Left colon (tissue), 2 donors: ENCODE results near the gene LNPK. TPM values are rescaled to one million over a fixed set of nuclear protein-coding genes. Genes with fewer than 3 reads are reported as not detected.
"Not testable (repeated sequence)": the region's sequence is repeated elsewhere in the genome, so short reads cannot be mapped to it uniquely, and the experiment has no call there.

Source experiments
- ATAC-seq: fragments of 200-7000 bp; cut with Tn5 transposase; one replicate; pipeline ENCODE4 v1.9.1; 2020; ENCODE audit warnings: mild to moderate bottlenecking, moderate library complexity
- DNase-seq, 2 donors: peaks; one replicate each; pipeline ENCODE4 v3.0.0-alpha.2; 2020
- intact Hi-C, 2 donors: fragments of 100-400 bp; cut with DNase I in 1 of 2; cut with micrococcal nuclease in 1 of 2; formaldehyde crosslinking; loops; one replicate each; pipeline versions ENCODE4 v1.11.2 to v1.14.0; 2022; cut with DNase I, micrococcal nuclease
- total RNA-seq, 2 donors: library from RNA; stranded (reverse); fragmentation: NEBNext Ultra II Directional; extraction: Animal tissue kit (Norgen Biotek cat#: 25700); gene quantifications; one replicate each; pipeline ENCODE4 v1.2.1, GENCODE V29; 2021
- donor health status: DM: no; HTN: no; CAD: no.
- donor health status: DM: yes; HTN: yes; CAD: no.

Gene LNPK
- total RNA-seq, 2 donors from 2014 or later = 41.5 to 41.9 TPM

DNA sequence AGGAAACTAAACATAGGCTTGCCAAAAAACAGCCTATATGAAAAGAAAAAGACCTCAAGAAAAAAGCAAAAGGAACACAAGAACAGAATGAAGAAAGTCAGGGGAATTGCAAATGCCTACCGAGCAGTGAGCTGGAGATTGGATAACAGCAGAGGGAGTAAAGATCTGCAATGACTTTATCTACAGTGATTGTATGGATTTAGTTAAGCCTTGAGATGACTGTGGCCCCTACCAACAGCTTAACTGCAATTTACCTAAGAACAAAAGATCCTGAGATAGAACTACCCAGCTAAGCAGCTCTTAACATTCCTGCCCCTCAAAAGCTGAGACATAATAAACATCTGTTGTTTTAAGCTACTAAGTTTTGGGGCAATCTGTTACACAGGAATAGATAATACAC, 20.5 kb downstream of the LNPK start:
- DNase-seq (no peak), ATAC-seq (no peak)
- intact Hi-C loops = no loop called here

DNA sequence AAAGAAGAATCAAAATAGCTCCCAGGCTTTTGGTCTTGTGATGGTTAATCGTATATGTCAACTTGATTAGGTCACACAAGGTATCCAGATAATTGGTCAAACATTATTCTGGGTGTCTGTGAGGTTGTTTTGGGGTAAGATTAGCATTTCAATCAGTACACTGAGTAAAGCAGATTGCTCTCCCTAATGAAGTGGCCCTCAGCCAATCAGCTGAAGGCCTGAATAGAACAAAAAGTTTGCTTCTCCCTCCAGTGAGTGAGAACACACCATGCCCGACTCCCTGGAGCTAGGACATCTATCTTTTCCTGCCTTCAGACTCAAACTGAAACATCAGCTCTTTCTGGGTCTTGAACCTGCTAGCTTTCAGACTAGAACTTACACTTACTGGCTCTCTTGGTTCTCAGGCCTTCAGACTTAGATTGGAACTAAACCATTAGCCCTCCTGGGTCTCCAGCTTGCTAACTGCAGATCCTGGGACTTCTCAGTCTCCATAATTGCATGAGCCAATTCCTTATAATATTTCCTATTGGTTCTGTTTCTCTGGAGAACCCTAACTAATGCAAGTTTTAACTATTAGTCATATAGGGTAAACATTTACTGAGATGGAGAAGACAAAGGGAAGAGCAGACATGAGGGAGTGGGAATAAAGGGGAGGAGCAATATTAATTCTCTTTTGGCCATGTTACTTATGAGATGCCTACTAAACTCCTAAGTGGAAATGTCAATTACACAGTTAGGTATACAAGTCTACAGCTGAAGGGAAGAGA, 25.5 kb downstream of the LNPK start:
- DNase-seq (no peak), ATAC-seq (no peak)
- intact Hi-C loops = no loop called here

DNA sequence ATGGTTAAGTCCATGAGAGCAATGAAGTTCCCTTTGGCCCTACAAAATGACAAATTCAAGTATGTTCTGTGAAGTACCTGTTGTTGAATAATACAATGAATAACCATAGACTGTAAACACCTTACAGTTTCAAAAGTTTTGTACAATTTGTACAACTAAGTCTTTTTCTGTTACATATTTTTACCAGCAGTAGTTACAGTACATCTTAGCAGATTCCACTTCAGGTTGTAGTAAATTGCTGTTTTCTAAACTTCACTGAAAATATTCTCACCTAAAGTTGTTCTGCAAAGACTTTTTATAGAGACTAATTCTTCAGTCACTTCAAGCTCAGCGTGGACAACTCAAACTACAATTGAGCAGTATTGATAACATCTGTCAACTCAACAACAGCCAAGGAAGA, 28.7 kb downstream of the LNPK start:
- no peak for DNase-seq
- intact Hi-C loops = no loop called here

DNA sequence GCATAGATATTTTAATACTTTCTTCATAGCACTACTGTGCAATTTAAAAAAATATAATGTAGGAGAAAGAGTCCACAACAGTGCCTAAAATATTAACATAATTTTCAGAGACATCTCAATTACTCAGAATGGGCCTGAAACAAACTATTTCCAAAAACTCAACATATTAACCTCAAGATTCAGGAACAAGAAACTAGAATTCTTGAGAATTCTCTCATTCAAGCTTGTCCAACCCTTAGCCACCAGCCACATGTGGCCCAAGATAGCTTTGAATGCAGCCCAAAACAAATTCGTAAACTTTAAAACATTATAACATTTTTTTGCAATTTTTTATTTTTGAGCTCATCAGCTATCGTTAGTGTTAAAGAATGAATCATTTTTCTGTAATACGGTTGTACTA, 35.2 kb downstream of the LNPK start:
- intact Hi-C loops = no loop called here
- DNase-seq (no peak), ATAC-seq (no peak)

More for the DNA sequence above, 28.7 kb downstream of the LNPK start:
- ATAC-seq = no peak

DNA sequence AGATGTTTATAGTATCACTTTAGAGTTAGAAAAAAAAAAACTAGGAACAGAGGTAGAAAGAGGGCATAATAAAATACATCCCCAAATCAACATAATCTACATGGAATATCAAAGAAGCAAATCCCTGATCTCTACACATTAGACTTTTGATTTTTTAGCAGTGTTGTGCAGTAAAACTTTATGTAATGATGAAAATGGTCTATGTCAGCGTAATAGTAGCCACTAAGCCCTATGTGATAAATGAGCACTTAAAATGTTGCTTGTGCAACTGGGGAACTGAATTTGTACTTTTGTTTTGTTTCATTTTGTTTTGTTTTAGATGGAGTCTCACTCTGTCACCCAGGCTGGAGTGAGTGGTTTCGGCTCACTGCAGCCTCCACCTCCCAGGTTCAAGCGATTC, 36.3 kb downstream of the LNPK start:
- ATAC-seq (no peak), DNase-seq (no peak)
- intact Hi-C loops = no loop called here

DNA sequence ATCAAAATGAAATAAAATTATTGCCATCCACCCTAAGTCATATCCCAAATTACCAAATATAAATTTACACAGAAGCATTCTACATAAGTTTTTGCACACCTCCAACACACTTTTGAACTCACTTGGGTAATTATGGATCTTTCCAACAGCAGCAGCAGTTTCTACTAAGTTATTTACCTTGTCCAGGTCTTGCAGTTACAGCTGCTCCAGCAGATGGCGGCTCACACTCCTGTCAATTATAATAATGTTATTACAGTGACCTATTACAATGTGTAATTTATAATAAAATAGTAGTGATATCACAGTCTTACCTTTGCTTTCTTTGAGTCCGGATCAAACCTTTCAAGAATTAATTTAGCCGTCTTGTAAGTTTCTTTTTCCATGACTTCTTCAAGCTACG, 37.9 kb downstream of the LNPK start:
- ATAC-seq = no peak

DNA sequence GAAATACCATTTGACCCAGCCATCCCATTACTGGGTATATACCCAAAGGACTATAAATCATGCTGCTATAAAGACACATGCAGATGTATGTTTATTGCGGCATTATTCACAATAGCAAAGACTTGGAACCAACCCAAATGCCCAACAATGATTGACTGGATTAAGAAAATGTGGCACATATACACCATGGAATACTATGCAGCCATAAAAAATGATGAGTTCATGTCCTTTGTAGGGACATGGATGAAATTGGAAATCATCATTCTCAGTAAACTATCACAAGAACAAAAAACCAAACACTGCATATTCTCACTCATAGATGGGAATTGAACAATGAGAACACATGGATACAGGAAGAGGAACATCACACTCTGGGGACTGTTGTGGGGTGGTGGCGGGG, 38.9 kb downstream of the LNPK start:
- intact Hi-C loops, ATAC-seq, DNase-seq: not testable (repeated sequence)

More for the DNA sequence above, 37.9 kb downstream of the LNPK start:
- DNase-seq = peak in 1 of 2 donors; percentile 8
- intact Hi-C loops = no loop called here

DNA sequence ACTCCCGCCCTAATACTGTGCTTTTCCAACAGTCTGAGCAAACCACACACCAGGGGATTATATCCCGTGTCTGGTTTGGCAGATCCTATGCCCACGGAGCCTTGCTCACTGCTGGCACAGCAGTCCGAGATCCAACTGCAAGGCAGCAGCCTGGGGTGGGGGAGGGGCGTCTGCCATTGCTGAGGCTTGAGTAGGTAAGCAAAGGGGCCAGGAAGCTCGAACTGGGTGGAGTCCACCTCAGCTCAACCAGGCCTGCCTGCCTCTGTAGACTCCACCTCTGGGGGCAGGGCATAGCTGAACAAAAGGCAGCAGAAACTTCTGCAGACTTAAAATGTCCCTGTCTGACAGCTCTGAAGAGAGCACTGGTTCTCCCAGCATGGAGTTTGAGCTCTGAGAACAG, 44.2 kb downstream of the LNPK start:
- no peak for ATAC-seq
- intact Hi-C loops = no loop called here
- no peak for DNase-seq

DNA sequence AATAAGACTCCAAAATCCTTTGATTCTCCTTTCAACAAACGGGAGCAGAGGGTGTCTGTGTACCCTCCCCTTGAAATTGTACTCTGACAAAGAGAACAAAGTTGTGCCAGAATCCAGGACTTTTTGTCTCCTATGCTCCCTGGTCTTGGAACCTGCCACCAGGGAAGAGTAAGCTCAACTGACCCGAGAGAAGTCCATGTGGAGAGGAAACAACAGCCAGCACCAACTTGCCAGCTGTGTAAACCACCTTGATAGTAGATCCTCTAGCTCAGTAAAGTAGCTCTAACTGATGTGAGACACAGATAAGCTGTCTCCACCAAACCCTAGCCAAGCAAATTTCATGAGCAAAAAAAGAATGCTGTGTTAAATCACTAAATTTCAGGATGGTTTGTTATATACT, 46.9 kb downstream of the LNPK start:
- ATAC-seq = no peak
- intact Hi-C loops = no loop called here
- no peak for DNase-seq

DNA sequence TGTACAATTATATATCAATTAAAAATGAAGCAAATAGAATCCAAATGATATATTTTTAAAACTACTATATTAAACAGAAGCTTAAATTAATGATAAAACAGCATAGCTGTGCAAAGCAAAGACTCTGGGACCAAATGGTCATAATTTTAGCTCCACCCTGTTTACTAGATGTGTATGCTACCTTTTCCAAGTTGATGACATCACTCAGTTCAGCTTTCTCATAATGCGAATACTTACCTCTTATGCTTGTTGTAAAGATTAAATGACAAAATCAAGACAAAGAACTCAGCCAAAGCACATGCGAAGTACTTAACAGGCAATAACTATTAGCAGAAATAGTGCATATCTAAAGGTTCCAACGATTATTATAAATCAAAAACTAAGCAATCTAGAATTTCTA, 51.6 kb downstream of the LNPK start:
- ATAC-seq (no peak), DNase-seq (no peak)
- intact Hi-C loops = no loop called here

DNA sequence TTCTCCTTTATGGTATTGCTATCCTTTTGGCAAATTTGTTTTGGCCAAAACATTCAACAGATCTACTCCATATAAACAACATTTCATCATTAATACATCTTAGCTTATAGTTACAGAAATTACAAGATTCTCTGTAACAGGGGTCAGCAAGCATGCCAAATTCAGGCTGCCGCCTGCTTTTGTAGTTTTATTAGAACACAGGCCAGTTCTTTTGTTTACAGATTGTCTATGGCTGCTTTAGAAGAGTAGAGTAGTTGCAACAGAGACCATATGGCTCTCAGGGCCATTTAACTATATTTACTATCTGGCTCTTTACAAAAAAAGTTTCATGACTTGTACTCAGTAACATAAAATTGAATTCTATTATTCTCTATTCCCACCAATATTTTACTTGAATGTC, 53.9 kb downstream of the LNPK start:
- intact Hi-C loops = no loop called here
- ATAC-seq (peak; percentile 52), DNase-seq (no peak)

DNA sequence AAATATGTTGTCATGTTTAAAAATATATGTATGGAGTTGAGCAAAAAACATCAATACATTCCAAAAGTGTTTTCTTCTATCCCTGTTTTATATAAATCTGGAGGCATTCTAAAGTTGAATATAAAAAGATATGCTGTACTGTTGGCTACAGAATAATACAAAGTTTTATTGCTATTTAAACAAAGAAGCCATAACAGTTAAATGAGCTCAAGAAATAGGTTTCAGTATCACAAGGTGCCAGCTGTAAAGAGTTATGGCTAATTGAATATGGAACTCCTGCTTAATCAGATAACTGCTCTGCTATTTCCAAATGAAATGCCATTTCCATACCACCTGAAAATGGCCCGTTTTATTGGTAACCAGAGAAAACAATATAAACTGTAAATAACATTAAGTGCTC, 55.0 kb downstream of the LNPK start:
- intact Hi-C loops = no loop called here
- ATAC-seq (peak; percentile 88), DNase-seq (no peak)

DNA sequence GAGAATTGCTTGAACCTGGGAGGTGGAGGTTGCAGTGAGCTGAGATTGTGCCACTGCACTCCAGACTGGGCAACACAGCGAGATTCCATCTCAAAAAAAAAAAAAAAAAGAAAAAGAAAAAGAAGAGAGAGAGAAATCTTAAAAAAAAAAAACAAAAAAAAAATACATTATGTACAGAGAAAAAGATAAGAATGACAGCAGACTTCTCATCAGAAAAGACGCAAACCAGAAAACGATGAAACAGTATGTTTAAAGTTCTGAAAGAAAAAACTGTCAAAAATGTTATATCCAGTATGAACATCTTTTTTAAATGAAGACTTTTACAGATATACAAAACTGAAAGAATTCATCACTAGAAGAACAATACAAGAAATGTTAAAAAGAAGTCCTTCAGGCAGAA, 60.4 kb downstream of the LNPK start:
- DNase-seq (no peak), ATAC-seq (no peak)
- intact Hi-C loops = no loop called here

DNA sequence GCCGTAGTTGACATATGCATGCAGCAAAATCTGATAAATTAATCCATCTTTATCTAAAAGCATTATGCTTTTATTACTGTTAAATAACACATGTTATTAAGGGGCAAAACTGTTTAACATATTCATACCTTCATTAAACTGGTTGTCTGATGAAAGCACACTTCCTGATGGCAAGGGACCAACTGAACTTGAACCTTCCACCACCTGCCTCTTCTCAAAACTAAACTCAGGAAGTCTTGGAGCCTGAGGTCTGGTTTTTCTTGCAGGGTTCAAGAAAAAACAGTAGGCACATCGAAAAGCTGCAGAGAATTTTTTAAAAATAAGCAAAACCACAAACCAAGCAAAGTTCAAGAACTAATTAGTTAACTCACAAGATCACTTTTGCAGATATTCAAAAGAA, 64.9 kb downstream of the LNPK start:
- intact Hi-C loops = no loop called here
- ATAC-seq (peak; percentile 65), DNase-seq (peak in 1 of 2 donors; percentile 22)

DNA sequence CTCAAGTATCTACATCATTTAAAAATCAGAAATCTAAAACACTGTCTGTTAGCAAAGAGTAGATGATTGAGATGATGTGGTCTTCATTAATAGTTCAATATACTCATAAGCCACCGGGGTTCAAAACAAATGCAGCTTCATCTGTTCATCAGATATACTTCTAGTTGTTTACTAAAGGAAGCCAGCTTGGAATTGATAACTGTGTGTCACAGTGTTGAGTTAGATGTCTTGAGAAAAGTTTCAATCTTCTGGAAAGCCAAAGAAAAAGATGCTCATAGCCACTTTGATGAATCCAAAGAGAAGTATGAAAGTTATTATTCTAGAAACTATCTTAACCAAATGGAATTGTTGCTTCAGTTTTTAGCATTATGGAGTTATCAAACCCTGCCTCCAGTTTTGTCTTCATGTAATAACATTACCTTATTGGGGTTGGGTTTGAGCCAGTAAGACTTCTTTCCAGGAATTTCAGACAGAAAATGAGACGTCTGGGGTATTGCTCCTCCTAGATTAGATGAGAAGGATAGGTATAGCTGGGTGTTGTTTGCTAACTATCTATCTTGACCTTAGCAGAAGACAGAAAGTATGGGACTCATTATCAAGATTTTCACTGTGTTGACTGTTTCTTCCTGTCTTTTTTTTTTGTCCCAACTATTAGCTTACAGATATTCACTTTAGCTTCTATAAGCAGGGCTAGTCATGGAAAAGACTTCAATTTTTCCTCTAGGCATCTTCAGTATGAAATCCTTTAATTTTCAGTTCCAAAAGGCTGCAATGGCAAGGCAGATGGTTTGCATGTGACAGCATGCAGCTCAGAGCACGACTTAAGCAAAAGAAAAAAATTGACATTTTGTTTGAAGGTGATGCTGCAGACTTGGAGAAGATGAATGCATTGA, 66.5 kb downstream of the LNPK start:
- ATAC-seq (no peak), DNase-seq (no peak)
- intact Hi-C loops = no loop called here

DNA sequence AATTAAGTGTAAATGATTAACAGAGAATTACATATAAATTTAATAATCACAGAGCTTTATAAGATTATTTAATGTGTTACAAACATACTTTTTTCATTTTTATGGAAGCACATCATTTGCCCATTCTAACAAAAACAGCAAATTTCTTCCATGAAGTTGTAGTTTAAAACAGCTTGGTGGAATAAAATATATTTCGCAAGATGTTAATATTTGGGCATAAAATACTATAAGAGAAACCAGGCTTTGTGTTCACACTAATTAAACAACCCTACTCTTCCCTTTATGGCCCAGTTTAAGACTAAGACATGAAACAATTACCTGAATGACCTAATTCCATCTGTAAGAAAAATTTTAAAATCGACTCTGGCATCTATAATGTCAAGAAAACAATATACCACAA, 69.4 kb downstream of the LNPK start:
- intact Hi-C loops = no loop called here
- no peak for ATAC-seq

DNA sequence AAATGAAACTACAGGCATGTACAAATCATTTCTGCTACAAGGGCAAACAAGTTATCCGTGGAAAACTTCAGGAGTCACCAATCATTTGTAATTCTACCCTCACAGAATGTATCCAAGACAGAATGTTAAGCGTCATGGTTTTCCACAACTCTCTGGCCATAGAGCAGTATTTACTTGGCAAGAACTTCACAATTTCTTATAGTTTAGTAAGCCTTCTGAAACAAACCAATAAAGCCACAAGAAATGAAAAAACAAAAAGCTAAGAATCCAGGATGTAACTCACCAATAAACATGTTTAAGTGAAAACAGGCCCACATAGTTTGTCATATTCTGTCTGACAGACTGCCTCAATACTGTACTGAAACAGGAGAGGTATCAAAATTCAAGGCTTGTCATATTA, 70.3 kb downstream of the LNPK start:
- ATAC-seq = no peak
- intact Hi-C loops = no loop called here
- DNase-seq = no peak

More for the DNA sequence above, 69.4 kb downstream of the LNPK start:
- no peak for DNase-seq

DNA sequence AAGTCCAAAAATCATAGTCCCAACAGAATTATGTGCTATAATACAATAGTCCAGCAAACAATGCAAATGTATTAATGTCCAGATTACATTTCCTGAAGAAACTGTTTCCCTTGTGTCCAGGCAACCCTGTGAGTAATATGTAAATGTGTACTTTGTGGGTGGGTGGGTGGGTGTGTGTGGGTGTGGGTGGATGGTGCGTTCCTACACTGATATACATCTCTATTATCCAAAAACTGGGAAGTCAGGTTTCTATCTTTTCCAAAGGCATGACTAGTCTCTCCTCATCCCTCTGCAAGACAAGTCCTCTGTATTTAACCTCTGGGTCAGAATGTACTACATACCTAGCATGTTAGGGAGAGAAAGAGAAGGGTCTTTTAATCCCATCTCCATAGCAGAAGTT, 71.6 kb downstream of the LNPK start:
- ATAC-seq (peak; percentile 75), DNase-seq (no peak)
- intact Hi-C loops = no loop called here

DNA sequence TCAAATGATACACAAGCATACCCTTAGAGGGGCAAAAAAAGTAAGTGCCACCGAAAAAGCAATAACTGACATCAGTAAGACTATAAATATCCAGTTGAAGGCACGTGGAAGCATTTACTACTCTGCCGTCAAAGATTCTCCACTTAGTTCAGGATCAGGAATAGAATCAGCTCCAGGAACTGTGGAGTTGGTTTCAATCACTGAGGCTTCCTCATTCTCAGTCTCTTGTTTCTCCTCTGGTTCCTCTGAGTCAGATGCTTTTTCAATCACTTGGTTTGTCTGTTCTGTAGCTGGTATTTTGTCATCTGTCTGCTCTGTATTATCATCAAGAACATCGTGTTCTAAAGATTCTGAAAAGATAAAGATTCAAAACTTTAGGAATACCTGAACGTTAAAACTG, 72.2 kb downstream of the LNPK start:
- no peak for DNase-seq
- intact Hi-C loops = no loop called here
- ATAC-seq = peak; percentile 40

DNA sequence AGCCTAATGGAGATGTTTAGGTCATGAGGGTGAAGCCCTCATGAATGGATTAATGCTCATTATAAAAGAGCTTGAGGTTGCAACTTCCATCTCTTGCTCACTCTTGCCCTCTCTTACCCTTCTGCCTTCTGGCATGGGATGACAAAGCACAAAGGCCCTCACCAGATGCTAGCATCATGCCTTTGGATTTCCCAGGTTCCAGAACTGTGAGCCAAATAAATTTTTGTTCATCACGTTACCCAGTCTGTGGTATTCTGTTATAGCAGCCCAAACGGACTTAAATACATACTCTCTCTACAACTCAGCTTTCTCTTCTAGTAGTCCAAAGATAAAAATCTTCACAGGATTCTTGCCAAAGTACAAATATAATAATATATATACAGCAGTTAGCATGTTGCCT, 75.8 kb downstream of the LNPK start:
- intact Hi-C loops = no loop called here
- no peak for ATAC-seq

More for the DNA sequence above, 75.8 kb downstream of the LNPK start:
- no peak for DNase-seq
